HepG2 (cell line): ENCODE measurements around the gene UNC5B. TPM values are rescaled to one million over a fixed set of nuclear protein-coding genes. Genes with fewer than 3 reads are reported as not detected.

Source experiments
- ATAC-seq: fragments of 200-7000 bp; cut with Tn5 transposase; 3 replicates; pipeline ENCODE4 v1.9.1; 2020; ENCODE audit warnings: mild to moderate bottlenecking, moderate library complexity
- BruUV-seq: library from RNA; stranded (reverse); fragments of 400-500 nt; replicated peaks from 2 replicates; lab custom pipeline; 2021; lab: Mats Ljungman, UMichigan
- CTCF ChIA-PET: fragments of 300-600 bp; formaldehyde crosslinking; extraction: SDS; loops from one replicate; lab custom pipeline; 2021; ENCODE audit warnings: low total read pairs, inconsistent platforms, low intra/inter-chr PET ratio; lab: Yijun Ruan, JAX
- POLR2A ChIA-PET: fragments of 350-600 bp; sonication (Branson Sonifier 250); formaldehyde crosslinking; loops from one replicate; lab custom pipeline; 2020; ENCODE audit warnings: antibody characterized with exemption, inconsistent platforms; lab: Yijun Ruan, JAX
- DNase-seq: peaks from one replicate; pipeline ENCODE4 v3.0.0-alpha.2; 2015; ENCODE audit warnings: low spot score
- FAIRE-seq: peaks from 3 replicates; lab custom pipeline; 2011; peaks lifted over from hg19 to GRCh38; lab: Jason Lieb, UNC
- H2AFZ ChIP-seq: one replicate; pipeline ENCODE4 v1.6.1; 2011; ENCODE audit warnings: low read length, inconsistent platforms
- H3K27ac ChIP-seq: fragments of 300-600 bp; 3 replicates; pipeline ENCODE4 v1.8.0; 2011; ENCODE audit warnings: mixed run types, mild to moderate bottlenecking, mixed read lengths, low read length, inconsistent platforms; ENCODE audit not compliant: insufficient read depth; ENCODE audit errors: extremely low read length
- H3K27me3 ChIP-seq, 2 experiments: fragments of 200-600 bp in 1 of 2; 2 replicates in 1 of 2; 3 replicates in 1 of 2; pipeline versions ENCODE4 v1.6.0 to v1.8.0; 2011; ENCODE audit warnings: low read length in 2 of 2, mild to moderate bottlenecking in 2 of 2, moderate library complexity in 2 of 2, inconsistent platforms in 1 of 2; ENCODE audit not compliant: insufficient read depth in 2 of 2, control insufficient read depth in 1 of 2
- H3K36me3 ChIP-seq, 2 experiments: fragments of 200-600 bp in 1 of 2; replicated peaks in 1 of 2; 2 replicates in 1 of 2; 3 replicates in 1 of 2; pipeline versions ENCODE4 v1.5.1 to v1.8.0; 2011; ENCODE audit warnings: low read length in 2 of 2, inconsistent platforms in 1 of 2; ENCODE audit not compliant: insufficient read depth in 2 of 2, control insufficient read depth in 1 of 2
- H3K4me1 ChIP-seq: 2 replicates; pipeline ENCODE4 v1.5.1; 2012; ENCODE audit warnings: low read length, inconsistent platforms; ENCODE audit not compliant: insufficient read depth
- H3K4me2 ChIP-seq: 2 replicates; pipeline ENCODE4 v1.6.0; 2011; ENCODE audit warnings: low read depth, low read length, inconsistent platforms
- H3K4me3 ChIP-seq, 3 experiments: fragments of 200-600 bp in 1 of 3; sonication (generic), shearing (Covaris generic) in 1 of 3; replicated peaks in 1 of 3; 2 replicates each; pipeline ENCODE4 v1.5.1; 2011 to 2016; ENCODE audit warnings: low read length in 3 of 3, inconsistent platforms in 2 of 3, low read depth in 2 of 3, mild to moderate bottlenecking in 2 of 3, control low read depth in 1 of 3, mixed read lengths in 1 of 3; ENCODE audit not compliant: insufficient read depth in 1 of 3
- H3K79me2 ChIP-seq: one replicate; pipeline ENCODE4 v1.6.1; 2011; ENCODE audit warnings: low read length, inconsistent platforms; ENCODE audit not compliant: insufficient read depth
- H3K9ac ChIP-seq: 2 replicates; pipeline ENCODE4 v1.6.0; 2011; ENCODE audit warnings: mild to moderate bottlenecking, low read depth, low read length, inconsistent platforms; ENCODE audit not compliant: insufficient read depth
- H3K9me3 ChIP-seq: 2 replicates; pipeline ENCODE4 v1.5.1; 2012; ENCODE audit warnings: mild to moderate bottlenecking, low read length
- H4K20me1 ChIP-seq: 2 replicates; pipeline ENCODE4 v1.6.0; 2011; ENCODE audit warnings: inconsistent platforms, mild to moderate bottlenecking, low read length, moderate library complexity; ENCODE audit not compliant: insufficient read depth
- ARNT ChIP-seq: fragments of 450-650 bp; IDR thresholded peaks from 2 replicates; pipeline ENCODE4 v1.6.1; 2017
- ATF1 ChIP-seq: IDR thresholded peaks from 2 replicates; pipeline ENCODE4 v1.6.1; 2016; ENCODE audit warnings: mild to moderate bottlenecking, control low read depth
- EEA1 ChIP-seq: sonication (generic); formaldehyde crosslinking; IDR thresholded peaks from 2 replicates; pipeline ENCODE4 v1.5.1; 2020; ENCODE audit warnings: mild to moderate bottlenecking, missing genetic modification reagents, borderline replicate concordance
- EHMT2 ChIP-seq: fragments of 200-600 bp; sonication (generic); IDR thresholded peaks from 2 replicates; pipeline ENCODE4 v1.7.0; 2017; ENCODE audit warnings: antibody characterized with exemption, low read depth, low read length, borderline replicate concordance
- HNF4A ChIP-seq: sonication (generic); formaldehyde crosslinking; IDR thresholded peaks from 2 replicates; pipeline ENCODE4 v1.4.0; 2020; ENCODE audit warnings: missing genetic modification reagents
- HNF4G ChIP-seq, 2 experiments: sonication (generic) in 1 of 2; formaldehyde crosslinking in 1 of 2; IDR thresholded peaks; 2 replicates each; pipeline versions ENCODE4 v1.4.0 to v1.6.1; 2011 to 2020; ENCODE audit warnings: borderline replicate concordance in 2 of 2, low read depth in 2 of 2, mild to moderate bottlenecking in 2 of 2, low read length in 1 of 2, missing genetic modification reagents in 1 of 2, moderate library complexity in 1 of 2
- JUND ChIP-seq: sonication (generic); formaldehyde crosslinking; IDR thresholded peaks from 2 replicates; pipeline ENCODE4 v1.8.0; 2022; ENCODE audit warnings: mild to moderate bottlenecking, missing genetic modification reagents
- MZF1 ChIP-seq: sonication (generic); formaldehyde crosslinking; IDR thresholded peaks from 2 replicates; pipeline ENCODE4 v1.8.1; 2023; ENCODE audit warnings: mild to moderate bottlenecking, missing genetic modification reagents, borderline replicate concordance
- SOX6 ChIP-seq, 2 experiments: fragments of 450-650 bp in 1 of 2; sonication (generic) in 1 of 2; formaldehyde crosslinking in 1 of 2; IDR thresholded peaks; 2 replicates each; pipeline versions ENCODE4 v1.4.0 to v1.6.1; 2017 to 2020; ENCODE audit warnings: antibody characterized with exemption in 1 of 2, mild to moderate bottlenecking in 1 of 2, missing genetic modification reagents in 1 of 2
- TOE1 ChIP-seq: sonication (generic); formaldehyde crosslinking; IDR thresholded peaks from 2 replicates; pipeline ENCODE4 v1.4.0; 2020; ENCODE audit warnings: mild to moderate bottlenecking, missing genetic modification reagents
- ZNF674 ChIP-seq: sonication (generic); formaldehyde crosslinking; IDR thresholded peaks from 2 replicates; pipeline ENCODE4 v1.5.0; 2020; ENCODE audit warnings: low read depth, mild to moderate bottlenecking, missing genetic modification reagents
- ZSCAN12 ChIP-seq: sonication (generic); formaldehyde crosslinking; IDR thresholded peaks from 2 replicates; pipeline ENCODE4 v1.9.0; 2021; ENCODE audit warnings: mild to moderate bottlenecking, missing genetic modification reagents
- WGBS: methylation state at CpG from one replicate; pipeline ENCODE4 v1.1.6; 2017; ENCODE audit warnings: low lambda C conversion rate; 5-methylcytosine and 5-hydroxymethylcytosine counted together
- in situ Hi-C: cut with HindIII; loops from 2 replicates; pipeline ENCODE4 v1.10.0; 2017; ENCODE audit warnings: low pct_unique_long_range_greater_than_20kb; ENCODE audit not compliant: extremely low pct_ligation_motif_present
- intact Hi-C: fragments of 100-400 bp; cut with micrococcal nuclease; formaldehyde crosslinking; loops from one replicate; pipeline ENCODE4 v1.10.0; 2022; ENCODE audit not compliant: unreplicated experiment
- polyA plus RNA-seq, 8 experiments: library from polyadenylated mRNA; depleted of rRNA in 3 of 8; stranded (reverse) in 7 of 8; unstranded in 1 of 8; fragments of >200 nt; fragmentation: Illumina TruSeq in 4 of 8; extraction: Trizol in 4 of 8; gene quantifications; 2 replicates each; pipeline versions ENCODE4 v1.2.1 to v1.2.3, GENCODE V29; 2011 to 2016; ENCODE audit warnings: low read depth in 4 of 8, missing spikeins in 1 of 8, mixed read lengths in 1 of 8; ENCODE audit not compliant: insufficient read depth in 1 of 8
- total RNA-seq, 5 experiments: library from RNA; depleted of rRNA; stranded (reverse); fragments of >200 nt; fragmentation: Illumina TruSeq; extraction: Trizol; gene quantifications; 2 replicates each; pipeline ENCODE4 v1.2.3, GENCODE V29; 2016; ENCODE audit warnings: low read depth in 1 of 5
- TF ChIP-seq, protein P1 (sequence below): sonication (generic); formaldehyde crosslinking; IDR thresholded peaks from 2 replicates; pipeline ENCODE4 v1.8.0; 2022; ENCODE audit warnings: missing genetic modification reagents, mild to moderate bottlenecking, borderline replicate concordance
- TF ChIP-seq, protein P2 (sequence below): sonication (generic); formaldehyde crosslinking; IDR thresholded peaks from 2 replicates; pipeline ENCODE4 v1.4.0; 2020; ENCODE audit warnings: mild to moderate bottlenecking, missing genetic modification reagents

UNC5B gene
- total and polyA plus RNA-seq, 2 of the 13 experiments (the other 11 are each of a cell fraction or from before 2014, with no cell fraction given) = 0.07 TPM

DNA sequence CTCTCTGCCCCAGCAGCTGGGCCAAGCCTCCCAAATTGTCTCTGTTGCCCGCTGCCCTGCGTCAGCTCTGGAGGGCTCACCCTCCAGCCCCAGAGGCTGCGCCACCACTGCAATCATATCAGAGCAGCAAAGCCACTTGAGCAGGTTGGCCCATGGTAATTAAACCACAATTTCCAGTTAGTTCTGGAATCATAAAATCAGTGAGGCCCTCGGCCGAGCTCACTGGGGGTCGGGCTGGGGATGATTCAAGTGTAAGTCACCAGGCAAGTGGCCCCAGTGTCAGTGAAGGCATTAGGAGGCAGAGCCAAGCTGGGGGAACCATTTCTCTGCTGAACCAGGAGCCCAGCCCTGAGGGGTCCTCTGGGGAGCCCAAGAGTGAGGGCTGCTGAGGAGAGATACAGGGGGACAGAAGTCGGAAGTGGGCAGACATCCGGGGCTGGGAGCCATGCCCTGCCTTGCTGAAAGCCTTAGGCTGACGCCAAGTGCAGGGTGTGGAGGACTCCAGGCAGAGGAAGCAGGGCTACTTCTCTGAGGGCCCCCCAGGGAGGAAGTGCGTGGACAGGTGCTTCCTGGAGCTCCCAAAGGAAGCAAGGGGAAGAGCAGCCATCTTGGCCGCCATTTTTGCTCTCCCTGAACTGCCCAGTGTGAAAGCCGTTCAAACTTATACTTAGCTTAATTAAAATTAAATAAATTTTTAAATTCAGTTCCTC is 77.2 kb downstream of the UNC5B start (continued):
- TF ChIP-seq, protein P1, sequence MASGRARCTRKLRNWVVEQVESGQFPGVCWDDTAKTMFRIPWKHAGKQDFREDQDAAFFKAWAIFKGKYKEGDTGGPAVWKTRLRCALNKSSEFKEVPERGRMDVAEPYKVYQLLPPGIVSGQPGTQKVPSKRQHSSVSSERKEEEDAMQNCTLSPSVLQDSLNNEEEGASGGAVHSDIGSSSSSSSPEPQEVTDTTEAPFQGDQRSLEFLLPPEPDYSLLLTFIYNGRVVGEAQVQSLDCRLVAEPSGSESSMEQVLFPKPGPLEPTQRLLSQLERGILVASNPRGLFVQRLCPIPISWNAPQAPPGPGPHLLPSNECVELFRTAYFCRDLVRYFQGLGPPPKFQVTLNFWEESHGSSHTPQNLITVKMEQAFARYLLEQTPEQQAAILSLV = no peak
- TF ChIP-seq, protein P2, sequence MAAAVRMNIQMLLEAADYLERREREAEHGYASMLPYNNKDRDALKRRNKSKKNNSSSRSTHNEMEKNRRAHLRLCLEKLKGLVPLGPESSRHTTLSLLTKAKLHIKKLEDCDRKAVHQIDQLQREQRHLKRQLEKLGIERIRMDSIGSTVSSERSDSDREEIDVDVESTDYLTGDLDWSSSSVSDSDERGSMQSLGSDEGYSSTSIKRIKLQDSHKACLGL (CRISPR knock-in tag) = no peak
- TF ChIP-seq TOE1 (CRISPR knock-in tag) (no peak), EEA1 (no peak), ARNT (no peak), MZF1 (CRISPR knock-in tag) (no peak), EHMT2 (no peak), ATF1 (CRISPR knock-in tag) (no peak), ZSCAN12 (CRISPR knock-in tag) (no peak), ZNF674 (CRISPR knock-in tag) (no peak)

DNA sequence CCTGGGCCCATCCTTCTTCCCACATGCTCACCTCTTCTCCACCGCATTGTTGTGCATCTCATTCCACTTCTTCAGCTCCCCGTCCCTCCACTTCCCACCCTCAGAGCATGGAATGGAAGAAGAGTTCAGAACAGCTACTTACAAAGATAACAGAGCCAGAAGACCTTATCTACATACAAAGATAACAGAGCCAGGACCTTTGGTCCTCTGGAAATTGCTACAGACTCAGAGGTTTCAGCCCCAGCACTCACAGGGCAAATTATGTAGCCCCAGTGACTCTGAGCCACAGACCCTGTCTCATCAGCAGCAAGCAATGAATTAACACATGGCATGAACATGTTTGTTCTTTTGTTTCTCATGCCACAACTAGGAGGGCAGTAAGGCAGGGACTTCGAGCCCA is 78.0 kb downstream of the UNC5B start:
- CTCF ChIA-PET = no interaction called here
- no peaks in the 10 kb centered on the region for H3K9me3 ChIP-seq
- no peak overlapping the region for H2AFZ ChIP-seq
- H3K9ac ChIP-seq = no peak overlapping the region
- no peak for FAIRE-seq
- no TSS peak for BruUV-seq
- H3K4me2 ChIP-seq = no peak overlapping the region
- no peaks in the 10 kb centered on the region for H3K79me2 ChIP-seq
- H4K20me1 ChIP-seq = no peaks in the 10 kb centered on the region
- no peaks in the 10 kb centered on the region for H3K36me3 ChIP-seq
- no peak overlapping the region for H3K27ac ChIP-seq
- H3K4me1 ChIP-seq = peaks cover 26% of the 10 kb centered on the region
- 20% methylated on average over 3 of the region's 3 CpGs for WGBS
- peak; percentile 32 for DNase-seq
- no peak overlapping the region for H3K4me3 ChIP-seq
- intact Hi-C loops (no loop called here), in situ Hi-C loops (no loop called here)
- ATAC-seq = peak; percentile 60
- POLR2A ChIA-PET = no interaction called here
- TF ChIP-seq JUND (no peak), HNF4A (peak; percentile 47), HNF4G (IDR thresholded peaks at IDR 0.05; ENCODE audit: borderline replicate concordance, low read depth, low read length) (peak; percentile 51; the same call in 1 of the 2 replicates), HNF4G (CRISPR knock-in tag; IDR thresholded peaks at IDR 0.05; ENCODE audit: borderline replicate concordance, low read depth) (no peak), SOX6 (IDR thresholded peaks at IDR 0.05) (no peak), SOX6 (CRISPR knock-in tag; IDR thresholded peaks at IDR 0.05) (peak; percentile 4; the same call in 1 of the 2 replicates)
- peaks cover 2 to 24% of the 10 kb centered on the region in 2 experiments; a peak in 4 of 5 replicates for H3K27me3 ChIP-seq
